Fibroblast of skin of back (primary cell): Measurements from ENCODE around the gene ARID5A.
A peak's percentile ranks its signal among the peaks of the same experiment; 100 is the strongest.

Experiments used
- DNase-seq: peaks from one replicate; pipeline ENCODE4 v3.0.0-alpha.2; 2013

ARID5A gene

GRCh38 chr2:96506907-96507240 is 29.7 kb upstream of the ARID5A start:
- no peak for DNase-seq

GRCh38 chr2:96507957-96508520 is 28.5 kb upstream of the ARID5A start:
- DNase-seq, result peak; percentile 53

GRCh38 chr2:96508521-96509113 is 27.9 kb upstream of the ARID5A start:
- DNase-seq, result no peak

- peak; percentile 84 for DNase-seq
Observed at GRCh38 chr2:96509114-96509846, 27.3 kb upstream of the ARID5A start.

GRCh38 chr2:96509847-96510230 is 26.7 kb upstream of the ARID5A start:
- DNase-seq, result no peak

- no peak for DNase-seq
Observed at GRCh38 chr2:96510931-96511595, 25.5 kb upstream of the ARID5A start.

- DNase-seq, result no peak
Observed at GRCh38 chr2:96511851-96512250, 24.7 kb upstream of the ARID5A start.

GRCh38 chr2:96512341-96512740 is 24.2 kb upstream of the ARID5A start:
- DNase-seq, result no peak

- no peak for DNase-seq
Observed at GRCh38 chr2:96514521-96514920, 22.0 kb upstream of the ARID5A start.

- no peak for DNase-seq
Observed at GRCh38 chr2:96517079-96517478, 19.5 kb upstream of the ARID5A start.

- no peak for DNase-seq
Observed at GRCh38 chr2:96520231-96520630, 16.3 kb upstream of the ARID5A start.

- DNase-seq, result no peak
Observed at GRCh38 chr2:96520697-96521096, 15.9 kb upstream of the ARID5A start.

- DNase-seq, result no peak
Observed at GRCh38 chr2:96521219-96521618, 15.3 kb upstream of the ARID5A start.

- no peak for DNase-seq
Observed at GRCh38 chr2:96522304-96523203, 14.0 kb upstream of the ARID5A start.

GRCh38 chr2:96523659-96524481 is 12.7 kb upstream of the ARID5A start:
- DNase-seq, result no peak

GRCh38 chr2:96524482-96525210 is 11.9 kb upstream of the ARID5A start:
- no peak for DNase-seq

GRCh38 chr2:96525211-96525507 is 11.4 kb upstream of the ARID5A start:
- DNase-seq, result no peak

- no peak for DNase-seq
Observed at GRCh38 chr2:96526101-96526591, 10.4 kb upstream of the ARID5A start.

- DNase-seq, result no peak
Observed at GRCh38 chr2:96526615-96527285, 9.8 kb upstream of the ARID5A start.

- DNase-seq, result peak; percentile 40
Observed at GRCh38 chr2:96527286-96528005, 9.1 kb upstream of the ARID5A start.
